DND-41 (cell line): ENCODE measurements around the gene IKBKG.

Source experiments
- EZH2 ChIP-seq: IDR thresholded peaks from 3 replicates; pipeline ENCODE4 v1.6.1; 2012; ENCODE audit warnings: borderline replicate concordance, low read depth, mild to moderate bottlenecking, moderate library complexity, low read length, inconsistent platforms; ENCODE audit not compliant: severe bottlenecking
- TF ChIP-seq, protein P1 (sequence below): IDR thresholded peaks from 2 replicates; pipeline ENCODE4 v1.5.1; 2012; ENCODE audit warnings: borderline replicate concordance, low read length, moderate library complexity, mild to moderate bottlenecking; ENCODE audit not compliant: poor library complexity, severe bottlenecking; ENCODE audit errors: extremely low read depth

GRCh38 chrX:154529206-154529612, 18.2 kb upstream of the IKBKG start:
- TF ChIP-seq, protein P1, sequence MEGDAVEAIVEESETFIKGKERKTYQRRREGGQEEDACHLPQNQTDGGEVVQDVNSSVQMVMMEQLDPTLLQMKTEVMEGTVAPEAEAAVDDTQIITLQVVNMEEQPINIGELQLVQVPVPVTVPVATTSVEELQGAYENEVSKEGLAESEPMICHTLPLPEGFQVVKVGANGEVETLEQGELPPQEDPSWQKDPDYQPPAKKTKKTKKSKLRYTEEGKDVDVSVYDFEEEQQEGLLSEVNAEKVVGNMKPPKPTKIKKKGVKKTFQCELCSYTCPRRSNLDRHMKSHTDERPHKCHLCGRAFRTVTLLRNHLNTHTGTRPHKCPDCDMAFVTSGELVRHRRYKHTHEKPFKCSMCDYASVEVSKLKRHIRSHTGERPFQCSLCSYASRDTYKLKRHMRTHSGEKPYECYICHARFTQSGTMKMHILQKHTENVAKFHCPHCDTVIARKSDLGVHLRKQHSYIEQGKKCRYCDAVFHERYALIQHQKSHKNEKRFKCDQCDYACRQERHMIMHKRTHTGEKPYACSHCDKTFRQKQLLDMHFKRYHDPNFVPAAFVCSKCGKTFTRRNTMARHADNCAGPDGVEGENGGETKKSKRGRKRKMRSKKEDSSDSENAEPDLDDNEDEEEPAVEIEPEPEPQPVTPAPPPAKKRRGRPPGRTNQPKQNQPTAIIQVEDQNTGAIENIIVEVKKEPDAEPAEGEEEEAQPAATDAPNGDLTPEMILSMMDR: no peak
- TF ChIP-seq EZH2: no peak
